GM19395 (cell line): Measurements from ENCODE around the gene CASP9.

Source experiments
- ATAC-seq: cut with Tn5 transposase; IDR thresholded peaks from one replicate; pipeline ENCODE4 v1.9.1; 2021; ENCODE audit warnings: mild to moderate bottlenecking, moderate library complexity; ENCODE audit not compliant: unreplicated experiment

CASP9 gene

GRCh38 chr1:15451014-15451722 is 72.8 kb downstream of the CASP9 start:
- ATAC-seq, result no peak

- no peak for ATAC-seq
These were observed 74.4 kb downstream of the CASP9 start for GRCh38 chr1:15449567-15449966.

- ATAC-seq, result no peak
These were observed 75.0 kb downstream of the CASP9 start for GRCh38 chr1:15448877-15449462.

- no peak for ATAC-seq
These were observed 77.8 kb downstream of the CASP9 start for GRCh38 chr1:15446212-15446611.

GRCh38 chr1:15445390-15446122 is 78.5 kb downstream of the CASP9 start:
- ATAC-seq, result no peak

GRCh38 chr1:15444468-15445389 is 79.3 kb downstream of the CASP9 start:
- no peak for ATAC-seq

GRCh38 chr1:15443281-15443680 is 80.7 kb downstream of the CASP9 start:
- ATAC-seq, result no peak

- ATAC-seq, result no peak
These were observed 81.3 kb downstream of the CASP9 start for GRCh38 chr1:15442759-15443158.

- no peak for ATAC-seq
These were observed 81.9 kb downstream of the CASP9 start for GRCh38 chr1:15442119-15442518.
